ENCODE measurements around the gene MRPL49.
"Not testable (repeated sequence)": the region's sequence is repeated elsewhere in the genome, so short reads cannot be mapped to it uniquely, and the experiment has no call there.

Gene MRPL49

DNA sequence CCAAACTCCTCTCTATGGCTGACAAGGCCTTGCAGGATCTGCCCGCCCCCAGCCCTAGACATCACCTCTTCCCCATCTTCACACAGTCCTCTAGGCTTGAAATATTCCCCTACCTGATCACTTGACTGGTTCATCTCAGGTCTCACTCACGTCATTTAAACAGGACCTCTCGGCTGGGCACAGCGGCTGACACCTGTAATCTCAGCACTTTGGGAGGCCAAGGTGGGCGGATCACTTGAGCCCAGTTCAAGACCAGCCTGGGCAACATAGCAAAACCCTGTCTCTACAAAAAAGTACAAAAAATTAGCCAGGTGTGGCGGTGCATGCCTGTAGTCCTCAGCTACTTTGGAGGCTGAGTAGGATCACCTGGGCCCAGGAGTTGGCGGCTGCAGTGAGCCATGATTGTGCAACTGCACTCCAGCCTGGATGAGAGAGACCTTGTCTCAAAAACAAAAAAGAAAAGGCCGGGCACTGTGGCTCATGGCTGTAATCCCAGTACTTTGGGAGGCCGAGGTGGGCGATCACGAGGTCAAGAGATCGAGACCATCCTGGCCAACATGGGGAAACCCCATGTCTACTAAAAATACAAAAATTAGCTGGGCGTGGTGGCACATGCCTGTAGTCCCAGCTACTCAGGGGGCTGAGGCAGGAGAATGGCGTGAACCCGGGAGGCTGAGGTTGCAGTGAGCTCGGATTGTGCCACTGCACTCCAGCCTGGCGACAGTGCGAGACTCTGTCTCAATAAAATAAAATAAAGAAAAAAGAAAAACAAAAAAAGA lies 3.0 kb upstream of the MRPL49 start:
- not testable (repeated sequence) for DNase-seq

DNA sequence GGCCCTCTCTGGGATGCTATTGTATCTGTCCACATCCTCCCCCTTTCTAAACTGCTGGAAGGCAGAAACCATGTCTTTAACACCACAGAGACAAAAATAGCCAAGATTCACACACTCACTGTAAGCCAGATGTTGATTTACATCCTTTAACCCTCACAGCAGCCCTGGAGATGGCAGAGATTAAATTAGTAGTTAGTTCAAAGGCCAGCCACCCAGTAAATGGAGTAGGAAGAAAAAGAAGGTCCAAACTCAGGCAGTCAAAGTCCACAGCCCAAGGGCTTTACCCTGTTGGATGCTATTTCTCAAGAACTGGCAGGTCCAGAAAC lies 2.5 kb upstream of the MRPL49 start:
- no peak for DNase-seq

- no peak for DNase-seq
Measured at GRCh38 chr11:65120831-65121230, 1.3 kb upstream of the MRPL49 start.

- DNase-seq, result no peak
Measured at GRCh38 chr11:65121447-65121864, 665 bp upstream of the MRPL49 start.

- no peak for DNase-seq
Measured at GRCh38 chr11:65124480-65125196, 2.5 kb downstream of the MRPL49 start.

- DNase-seq, result no peak
Measured at GRCh38 chr11:65125197-65126056, 3.3 kb downstream of the MRPL49 start.

DNA sequence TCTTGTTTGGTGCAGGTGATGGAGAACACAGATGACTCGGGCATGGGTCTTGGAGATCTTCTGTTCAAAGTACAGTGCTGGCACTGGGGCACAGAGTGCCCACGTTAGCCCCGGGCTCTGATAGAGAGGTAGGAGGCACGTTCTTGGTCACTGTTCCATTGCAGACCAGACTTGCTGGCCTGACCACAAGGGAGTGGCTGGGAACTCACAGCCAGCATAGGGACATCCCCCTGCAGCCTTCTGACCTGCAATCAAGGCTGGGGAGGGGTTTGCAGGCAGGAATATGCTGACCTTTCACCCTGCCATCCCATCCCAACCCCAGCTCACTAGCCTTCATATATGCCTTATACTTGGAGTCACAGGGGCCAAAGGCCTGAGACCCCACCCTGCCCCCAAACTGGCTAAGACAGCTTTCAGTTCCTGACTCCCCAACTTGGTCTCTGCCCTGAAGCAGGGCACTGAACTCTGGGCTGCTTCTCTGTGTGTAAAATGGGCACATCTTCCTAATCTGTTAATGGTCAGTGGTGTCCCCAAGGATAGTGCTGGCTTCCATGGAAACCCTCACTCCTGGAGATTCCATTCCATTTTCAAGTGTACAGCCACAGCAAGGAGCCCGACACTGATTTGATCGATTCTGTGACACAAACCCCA lies 4.6 kb downstream of the MRPL49 start:
- DNase-seq, result no peak

DNA sequence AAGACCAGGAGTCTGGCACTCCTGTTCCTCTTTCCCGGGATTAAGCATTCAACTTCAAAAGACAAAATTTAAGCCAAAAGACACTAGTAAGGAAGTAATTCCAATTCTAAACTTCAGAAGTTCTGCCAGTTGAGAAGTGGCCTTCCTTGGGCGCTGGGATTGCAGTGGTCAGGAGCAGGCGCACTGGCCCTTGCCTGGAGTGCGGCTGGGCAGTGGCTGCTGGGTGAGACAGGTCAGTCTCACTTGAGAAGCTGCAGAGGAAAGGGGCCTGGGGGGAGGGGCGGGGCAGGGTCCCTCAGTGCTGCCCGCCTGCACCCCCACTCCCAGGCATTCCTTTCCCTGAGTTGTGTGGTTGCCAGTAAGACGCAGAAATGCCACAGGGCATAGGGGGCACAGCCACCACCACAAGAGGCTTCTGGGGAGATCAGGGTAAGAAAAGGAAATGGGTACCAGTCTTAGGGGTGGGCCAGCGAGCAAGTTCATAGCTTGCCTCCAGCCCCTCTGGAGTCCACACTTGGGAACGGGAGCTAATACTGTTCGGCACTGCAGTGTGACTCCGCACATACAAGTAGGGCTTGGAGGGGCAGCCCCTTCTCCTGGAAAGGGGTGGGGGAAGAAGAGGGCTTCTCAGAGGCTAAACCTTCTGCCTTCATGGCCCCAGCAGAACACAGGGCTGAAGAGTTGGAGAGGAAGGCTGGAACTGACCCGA lies 5.5 kb downstream of the MRPL49 start:
- DNase-seq, result no peak

- DNase-seq, result no peak
Measured at GRCh38 chr11:65128182-65129145, 6.3 kb downstream of the MRPL49 start.

DNA sequence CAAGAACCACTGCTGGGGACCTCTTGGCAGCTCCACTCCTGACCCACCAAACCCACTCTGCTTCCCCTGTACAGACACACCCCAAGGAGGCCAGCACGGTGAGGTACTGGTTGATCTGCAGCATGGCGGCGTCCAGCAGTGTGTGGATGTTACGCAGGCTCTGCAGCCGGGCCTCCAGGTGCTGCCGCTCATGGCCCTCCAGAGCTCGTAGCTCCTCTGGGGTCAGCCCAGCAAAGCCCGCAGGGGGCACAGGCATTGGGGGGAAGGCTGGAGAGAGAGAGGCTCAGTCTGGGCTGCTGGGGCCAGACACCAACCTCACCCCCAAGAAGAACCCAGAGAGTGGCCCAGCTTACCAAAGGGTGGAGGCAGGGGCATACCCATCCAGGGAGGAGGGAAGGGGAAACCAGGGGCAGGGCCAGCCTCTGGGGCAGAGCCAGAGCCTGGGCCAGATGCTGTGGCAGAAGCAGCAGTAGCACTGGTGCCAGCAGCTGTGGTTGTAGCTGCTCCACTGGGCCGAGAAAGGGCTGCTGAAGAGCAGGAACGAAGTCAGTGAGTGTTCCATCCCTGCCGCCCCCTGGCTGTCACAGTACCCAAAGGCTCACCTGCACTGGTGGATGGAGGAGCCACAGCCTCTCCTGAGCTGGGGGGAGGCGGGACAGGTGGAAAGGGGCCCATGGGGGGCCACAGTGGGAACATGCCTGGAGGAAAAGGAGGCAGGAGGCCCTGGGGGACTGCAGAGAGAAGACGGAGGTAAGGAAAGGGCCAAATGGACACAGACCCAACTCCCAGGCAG lies 7.7 kb downstream of the MRPL49 start:
- no peak for DNase-seq

DNA sequence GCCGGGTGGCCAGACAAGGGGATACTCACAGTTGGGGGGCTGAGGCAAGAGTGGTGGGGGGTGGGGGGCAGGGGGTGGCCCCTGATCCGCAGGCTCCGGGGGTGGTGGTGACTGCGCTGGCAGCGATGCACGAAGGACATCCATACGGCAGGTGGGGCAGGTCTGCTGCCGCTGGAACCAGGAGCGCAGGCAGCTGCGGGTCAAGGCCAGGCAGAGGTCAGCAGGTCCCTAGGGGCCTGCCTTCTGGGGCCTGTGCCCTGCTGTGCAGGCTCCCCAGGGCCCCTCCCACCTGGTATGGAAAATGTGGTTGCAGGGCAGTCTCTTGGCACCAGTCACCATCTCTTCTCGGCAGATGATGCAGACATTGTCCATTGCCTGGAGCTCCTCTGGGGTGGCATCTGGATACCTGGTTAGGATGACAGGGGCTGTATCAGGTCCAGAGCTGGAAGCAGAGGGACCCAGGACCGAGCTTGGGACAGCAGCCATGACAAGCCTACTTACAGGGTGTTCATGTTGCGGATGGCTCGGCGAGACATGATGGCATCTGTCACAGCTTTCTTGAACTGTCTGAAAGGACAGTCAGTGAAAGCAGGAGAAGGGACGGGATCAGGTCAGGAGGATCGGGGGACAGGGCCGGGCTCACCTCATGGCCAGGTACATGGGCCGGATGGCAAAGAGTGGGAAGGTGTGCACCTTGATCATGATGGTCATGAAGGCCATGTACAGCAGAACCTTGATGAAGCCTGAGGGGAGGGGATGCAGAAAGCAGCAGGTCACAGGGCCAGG lies 8.7 kb downstream of the MRPL49 start:
- DNase-seq, result no peak

- no peak for DNase-seq
Measured at GRCh38 chr11:65131417-65131776, 9.3 kb downstream of the MRPL49 start.

- DNase-seq, result no peak
Measured at GRCh38 chr11:65131895-65132237, 9.7 kb downstream of the MRPL49 start.

- DNase-seq, result no peak
Measured at GRCh38 chr11:65132238-65132987, 10.3 kb downstream of the MRPL49 start.

DNA sequence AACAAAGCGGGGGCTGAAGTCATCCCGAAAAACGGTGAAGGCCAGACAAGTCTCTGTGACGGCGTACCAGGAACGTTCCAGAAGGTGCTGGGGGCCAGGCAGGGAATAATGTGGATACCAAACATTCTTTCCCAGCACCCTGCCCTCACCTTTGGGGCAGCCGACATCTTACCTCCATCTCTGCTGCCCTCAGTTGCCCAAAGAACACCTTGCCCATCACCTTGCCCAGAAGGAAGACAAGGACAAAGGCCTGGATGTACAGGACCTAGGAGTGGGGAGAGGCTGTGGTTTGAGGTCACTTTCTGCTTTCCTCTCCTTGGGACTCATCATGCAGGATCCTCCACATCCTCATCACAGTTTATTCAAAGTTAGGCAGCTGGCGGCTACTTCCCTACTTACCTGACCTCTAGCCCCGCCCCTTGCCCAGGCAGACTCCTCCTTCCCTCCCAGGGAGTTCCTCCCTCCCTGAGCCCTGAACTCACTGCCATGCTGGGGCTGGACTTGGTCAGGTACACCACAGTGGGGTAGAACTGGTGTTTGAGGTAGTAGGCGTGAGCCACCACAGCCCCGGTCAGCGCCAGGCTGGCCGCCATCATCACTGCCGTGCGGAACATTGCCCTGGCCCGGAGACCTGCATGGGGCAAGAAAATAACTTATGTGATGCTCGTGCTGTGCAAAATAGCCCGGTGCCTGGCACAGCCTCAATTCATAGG lies 11.0 kb downstream of the MRPL49 start:
- no peak for DNase-seq

DNA sequence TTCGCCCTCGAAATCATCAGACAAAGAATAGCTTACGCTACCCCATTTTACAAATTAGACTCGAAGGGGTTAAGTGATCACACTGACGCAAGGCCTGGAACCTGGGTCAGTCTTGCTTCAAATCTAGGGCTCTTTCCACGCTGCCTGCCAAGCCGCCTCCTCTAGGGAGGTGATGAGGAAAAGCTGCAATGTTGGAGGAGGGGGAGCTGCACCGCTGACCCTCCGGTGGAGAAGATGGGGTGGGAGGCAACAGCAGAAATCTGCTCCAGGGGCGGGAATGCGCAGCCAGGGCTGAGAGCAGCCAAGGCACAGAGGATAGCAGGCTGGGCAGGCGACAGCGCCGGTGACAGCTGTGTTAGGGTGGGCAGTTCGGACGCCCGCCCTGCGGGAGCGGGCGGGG lies 11.6 kb downstream of the MRPL49 start:
- no peak for DNase-seq

DNA sequence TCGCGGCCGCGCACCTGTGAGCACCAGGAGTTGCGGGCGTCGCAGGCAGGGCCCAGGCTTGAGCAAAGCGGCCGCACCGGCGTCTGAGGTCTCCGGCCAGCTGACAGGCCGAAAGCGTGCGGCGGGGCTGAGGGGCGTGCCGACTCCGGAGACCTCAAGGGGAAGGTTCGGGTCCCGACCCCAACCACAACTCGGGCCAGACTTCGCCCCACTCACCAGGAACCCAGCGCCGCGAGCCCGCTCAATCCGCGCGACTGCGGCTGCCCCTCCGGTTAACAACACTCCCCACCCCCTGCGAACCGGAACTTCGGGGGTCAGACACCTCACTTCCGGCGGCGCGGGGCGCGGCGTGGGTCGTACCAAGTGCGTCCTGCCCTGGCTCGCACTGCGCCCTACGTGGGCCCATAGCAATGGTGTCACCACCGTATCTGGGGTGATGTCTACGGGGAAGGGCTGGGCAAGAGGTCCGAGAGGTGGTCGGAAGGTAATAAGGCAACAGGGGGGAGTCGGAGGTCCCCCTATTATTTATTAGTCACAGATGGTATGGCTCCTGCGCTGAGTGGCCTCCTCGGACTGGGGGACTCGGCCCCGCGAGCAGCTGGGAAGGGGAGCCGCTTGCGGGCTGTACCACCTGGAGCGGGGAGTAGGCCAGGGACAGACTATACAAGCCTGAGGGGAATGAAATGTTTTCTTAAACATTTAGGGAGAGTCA lies 12.3 kb downstream of the MRPL49 start, which contains the start of gene SYVN1:
Gene SYVN1 (minus strand): TSS at position 280 of the 712 bp plus-strand sequence. CDS start 918 bp downstream, outside the sequence.
- DNase-seq, result peak; percentile 92

All from activated CD4-positive, CD25-positive, alpha-beta regulatory T cell treated with anti-CD3 and anti-CD28 coated beads, Interleukin-2, amount 50 U/mL, for 72 hours (primary cell).